Colon (tissue), 2 donors: Measurements from ENCODE around the gene PCK2.

Experiments used
- FAIRE-seq: peaks from 2 replicates; lab custom pipeline; 2012; peaks lifted over from hg19 to GRCh38; lab: Jason Lieb, UNC
- donor health status: control.
- donor health status: control.

Gene PCK2

DNA sequence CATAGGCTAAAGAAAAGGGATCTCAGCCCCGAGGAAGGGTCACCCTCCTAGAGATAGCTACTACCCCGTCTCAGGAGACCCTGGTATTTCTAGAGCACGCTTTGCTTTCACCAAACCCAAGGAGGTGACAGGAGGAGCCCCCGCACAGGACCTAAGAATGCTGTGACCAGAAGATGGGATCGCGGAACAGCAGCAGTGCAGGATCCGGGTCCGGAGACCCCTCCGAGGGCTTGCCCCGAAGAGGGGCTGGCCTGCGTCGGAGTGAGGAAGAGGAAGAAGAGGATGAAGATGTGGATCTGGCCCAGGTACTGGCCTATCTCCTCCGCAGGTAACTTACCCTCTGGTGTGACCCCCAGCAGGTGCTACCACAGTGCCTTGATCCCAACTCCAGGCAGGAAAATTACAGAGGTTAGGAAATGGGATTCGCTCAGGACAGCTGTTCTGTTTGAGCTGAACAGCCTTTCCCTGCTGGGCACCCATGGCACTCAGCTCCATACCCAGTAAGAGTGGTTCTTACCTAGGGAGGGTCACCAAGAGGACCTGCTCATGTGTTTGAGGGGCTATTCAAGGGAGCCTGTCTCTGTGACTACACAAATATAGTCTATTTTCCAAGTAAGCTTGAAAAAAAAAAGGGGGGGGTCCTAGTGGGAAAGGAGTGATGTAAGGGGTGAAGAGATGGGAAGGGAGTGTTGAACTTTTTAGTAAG is 21.5 kb downstream of the PCK2 start:
- FAIRE-seq, result no peak

DNA sequence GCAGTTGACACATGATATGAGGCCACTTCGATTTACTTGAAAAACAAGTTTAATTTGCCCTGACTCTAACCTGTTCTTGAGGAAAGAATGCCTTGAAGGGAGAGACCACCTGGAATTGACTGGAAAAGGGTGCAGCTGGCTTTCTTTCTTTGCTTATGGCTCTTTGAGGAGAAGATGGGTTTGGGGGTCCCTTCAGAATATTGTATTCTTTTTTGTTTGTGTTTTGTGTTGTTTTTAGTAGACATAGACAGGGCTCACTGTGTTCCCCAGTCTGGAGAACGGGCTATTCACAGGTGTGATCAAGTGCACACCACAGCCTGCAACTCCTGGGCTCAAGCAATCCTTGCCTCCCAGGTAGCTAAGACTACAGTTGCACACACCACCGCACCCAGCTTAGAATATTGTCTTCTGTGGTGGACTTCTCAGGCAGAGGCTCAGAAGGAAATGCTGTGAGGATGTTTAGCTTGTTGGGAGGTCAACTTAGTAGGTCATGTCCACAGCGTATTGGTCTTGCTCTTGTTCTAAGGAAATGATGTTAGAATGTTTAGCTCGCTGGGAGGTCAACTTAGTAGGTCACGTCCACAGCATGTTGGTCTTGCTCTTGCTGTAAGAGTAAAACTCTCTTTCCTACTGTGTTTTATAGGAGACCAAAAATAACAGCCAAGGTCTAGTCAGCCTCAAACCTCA is 22.2 kb downstream of the PCK2 start:
- no peak for FAIRE-seq

DNA sequence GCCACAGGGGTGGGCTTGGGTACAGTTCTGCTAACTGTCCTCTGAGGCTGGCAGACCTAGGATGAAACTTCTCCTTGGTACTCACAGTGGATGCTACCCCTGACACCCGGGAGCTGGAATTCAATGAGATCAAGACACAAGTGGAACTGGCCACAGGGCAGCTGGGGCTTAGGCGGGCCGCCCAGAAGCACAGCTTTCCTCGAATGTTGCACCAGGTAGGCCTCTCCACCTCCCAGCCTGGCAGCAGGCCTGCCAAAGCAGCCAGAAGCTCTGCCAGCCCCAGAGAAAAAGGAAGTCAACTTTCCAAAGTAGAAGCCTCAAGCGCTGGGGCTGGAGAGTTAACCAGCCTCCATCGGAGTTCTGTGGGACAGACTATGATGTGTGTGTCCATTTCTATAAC is 23.1 kb downstream of the PCK2 start:
- no peak for FAIRE-seq

DNA sequence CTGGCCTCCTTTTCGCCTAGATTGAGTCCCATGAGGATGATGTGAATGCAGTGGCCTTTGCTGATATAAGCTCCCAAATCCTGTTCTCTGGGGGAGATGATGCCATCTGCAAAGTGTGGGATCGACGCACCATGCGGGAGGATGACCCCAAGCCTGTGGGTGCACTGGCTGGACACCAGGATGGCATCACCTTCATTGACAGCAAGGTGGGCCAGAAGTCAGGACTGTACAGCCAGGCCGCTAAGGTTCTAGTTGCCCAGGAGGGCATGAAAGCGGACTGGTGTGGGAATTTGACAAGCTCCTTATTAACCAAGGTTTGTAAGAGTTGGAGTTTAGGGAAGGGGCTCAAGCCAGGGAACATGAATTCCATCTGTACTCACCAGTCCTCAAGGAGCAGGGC is 25.6 kb downstream of the PCK2 start:
- no peak for FAIRE-seq

DNA sequence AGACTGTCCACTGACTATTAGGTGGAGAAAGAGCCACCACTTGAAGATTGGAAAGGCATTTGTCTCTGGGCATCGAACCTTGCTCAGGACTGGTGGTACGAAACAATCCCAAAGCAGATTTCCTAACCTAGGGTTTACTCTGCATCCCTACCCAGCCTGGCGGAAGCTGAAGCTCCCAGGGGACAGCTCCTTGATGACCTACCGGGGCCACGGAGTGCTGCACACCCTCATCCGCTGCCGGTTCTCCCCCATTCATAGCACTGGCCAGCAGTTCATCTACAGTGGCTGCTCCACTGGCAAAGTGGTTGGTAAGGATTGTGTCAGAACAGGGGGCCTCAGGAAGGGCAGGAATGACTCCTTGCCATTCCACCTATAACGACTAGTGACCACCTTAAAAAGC is 27.1 kb downstream of the PCK2 start:
- FAIRE-seq, result no peak

DNA sequence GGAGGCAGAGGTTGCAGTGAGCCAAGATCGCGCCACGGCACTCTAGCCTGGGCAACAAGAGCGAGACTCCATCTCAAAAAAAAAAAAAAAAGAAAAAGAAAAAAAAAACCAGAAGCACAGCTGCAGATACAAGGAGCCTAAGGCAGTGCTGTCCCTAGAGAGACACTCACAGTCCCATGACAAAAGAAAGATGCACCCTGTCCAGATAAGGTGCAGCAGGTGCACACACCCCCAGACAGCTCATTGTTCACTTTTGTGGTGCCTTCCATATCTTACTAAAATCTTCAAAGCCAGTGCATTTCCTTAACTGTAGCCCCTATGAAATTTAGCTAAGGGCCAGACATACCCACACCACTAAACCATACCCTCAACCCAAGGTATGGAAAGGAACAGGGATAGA is 28.3 kb downstream of the PCK2 start:
- no peak for FAIRE-seq

DNA sequence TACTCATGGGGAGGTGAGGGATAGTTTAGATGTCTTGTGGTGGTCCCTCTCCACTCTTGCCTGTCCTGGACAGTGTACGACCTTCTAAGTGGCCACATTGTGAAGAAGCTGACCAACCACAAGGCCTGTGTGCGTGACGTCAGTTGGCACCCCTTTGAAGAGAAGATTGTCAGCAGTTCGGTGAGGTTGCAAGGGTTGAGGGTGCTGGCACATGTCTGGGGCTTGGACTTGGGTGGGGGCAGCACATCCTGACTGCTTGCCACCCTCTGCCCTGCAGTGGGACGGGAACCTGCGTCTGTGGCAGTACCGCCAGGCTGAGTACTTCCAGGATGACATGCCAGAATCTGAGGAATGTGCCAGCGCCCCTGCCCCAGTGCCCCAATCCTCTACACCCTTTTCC is 28.8 kb downstream of the PCK2 start:
- FAIRE-seq, result no peak

DNA sequence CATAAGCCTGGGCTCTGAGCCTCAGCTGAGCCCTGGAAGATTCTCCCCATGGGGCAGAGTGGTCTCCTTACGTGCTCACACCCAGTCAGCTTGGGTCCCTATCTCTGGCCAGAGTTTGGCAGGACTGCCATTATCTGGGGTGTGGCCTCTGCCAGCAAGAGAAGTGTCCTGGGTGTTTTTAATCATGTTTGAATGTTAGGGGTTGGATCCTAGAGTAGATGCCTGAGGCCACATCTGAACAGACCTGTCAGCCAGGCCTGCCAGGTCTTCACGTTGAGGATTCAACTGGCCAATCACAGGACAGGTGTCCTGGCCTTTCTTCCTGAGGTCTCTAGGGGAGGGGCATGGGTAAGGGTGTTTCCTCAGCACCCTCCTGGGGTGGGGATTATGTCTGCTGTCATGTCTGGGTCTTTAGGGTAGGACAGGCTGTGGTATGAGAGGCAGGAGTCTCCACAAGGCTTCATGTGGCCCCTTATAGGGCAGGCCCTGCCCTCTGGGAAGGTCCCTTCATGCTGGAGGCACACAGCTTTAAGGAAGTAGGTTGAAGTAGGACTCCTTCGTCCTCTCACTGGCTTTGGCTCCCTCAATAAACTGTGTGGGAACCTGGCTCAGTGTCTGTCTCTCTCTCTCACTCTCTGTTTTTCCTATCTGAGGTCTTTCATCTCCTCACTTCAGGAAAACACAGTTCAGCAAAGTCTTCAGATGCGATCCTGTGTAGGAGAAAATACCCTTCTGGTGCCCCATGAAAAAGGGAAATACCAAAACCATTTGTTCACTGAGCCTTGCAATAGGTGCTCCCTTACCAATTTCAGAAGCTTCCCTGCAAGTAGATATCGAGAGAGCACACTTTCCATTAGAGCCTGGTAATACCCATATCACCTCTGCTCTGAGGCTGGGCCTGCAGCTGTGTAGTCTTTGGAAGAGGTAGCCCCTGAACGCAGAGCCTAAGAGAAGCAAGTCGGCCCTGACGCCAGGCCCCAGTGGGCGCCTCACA is 29.6 kb downstream of the PCK2 start:
- no peak for FAIRE-seq

DNA sequence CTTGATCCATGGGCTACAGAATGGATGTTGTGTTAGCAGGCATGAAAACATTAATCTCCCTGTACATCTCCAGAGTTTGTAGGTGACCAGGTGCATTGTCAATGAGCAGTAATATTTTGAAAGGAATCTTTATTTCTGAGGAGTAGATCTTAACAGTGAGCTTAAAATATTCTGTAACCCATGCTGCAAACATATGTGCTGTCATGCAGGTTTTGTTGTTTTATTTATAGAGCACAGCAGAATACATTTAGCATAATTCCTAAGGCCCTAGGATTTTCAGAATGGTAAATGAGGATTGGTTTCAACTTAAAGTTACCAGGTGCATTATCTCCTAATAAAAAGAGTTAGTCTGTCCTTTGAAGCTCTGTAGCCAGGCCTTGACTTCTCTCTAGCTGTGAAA is 32.8 kb downstream of the PCK2 start:
- FAIRE-seq, result no peak

DNA sequence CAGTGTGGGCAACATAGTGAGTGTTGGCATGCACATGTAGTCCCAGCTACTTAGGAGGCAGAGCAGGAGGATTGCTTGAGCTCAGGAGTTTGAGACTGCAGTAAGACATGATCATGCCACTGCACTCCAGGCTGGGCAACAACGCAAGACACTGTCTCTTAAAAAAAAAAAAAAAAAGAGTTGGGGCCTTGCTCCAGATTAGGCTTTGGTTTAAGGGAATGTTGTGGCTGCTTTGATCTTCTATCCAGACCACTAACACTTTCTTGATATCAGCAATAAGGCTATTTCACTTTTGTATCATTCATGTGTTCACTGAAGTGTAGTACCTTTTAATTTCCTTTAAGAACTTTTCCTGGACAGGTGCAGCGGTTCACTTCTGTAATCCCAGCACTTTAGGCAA is 33.6 kb downstream of the PCK2 start:
- no peak for FAIRE-seq

DNA sequence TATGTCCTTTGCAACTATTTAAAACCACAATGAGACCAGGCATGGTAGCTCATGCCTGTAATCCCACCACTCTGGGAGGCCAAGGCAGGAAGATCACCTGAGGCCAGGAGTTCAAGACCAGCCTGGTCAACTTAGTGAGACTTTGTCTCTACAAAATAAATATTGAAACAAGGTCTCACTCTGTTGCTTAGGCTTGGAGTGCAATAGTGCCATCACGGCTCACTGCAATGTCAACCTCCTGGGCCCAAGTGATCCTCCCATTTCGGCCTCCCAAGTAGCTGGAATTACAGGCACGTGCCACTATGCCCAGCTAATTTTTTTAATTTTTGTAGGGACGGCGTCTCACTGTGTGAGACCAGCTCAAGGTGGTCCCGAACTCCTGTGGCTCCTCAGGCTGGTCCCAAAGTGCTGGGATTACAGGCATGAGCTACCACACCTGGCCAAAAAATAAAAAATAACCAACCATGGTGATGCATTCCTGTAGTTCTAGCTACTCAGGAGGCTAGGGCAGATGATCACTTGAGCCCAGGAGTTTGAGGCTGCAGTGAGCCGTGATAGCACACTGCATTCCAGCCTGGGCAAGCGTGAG is 35.4 kb downstream of the PCK2 start:
- FAIRE-seq, result no peak

DNA sequence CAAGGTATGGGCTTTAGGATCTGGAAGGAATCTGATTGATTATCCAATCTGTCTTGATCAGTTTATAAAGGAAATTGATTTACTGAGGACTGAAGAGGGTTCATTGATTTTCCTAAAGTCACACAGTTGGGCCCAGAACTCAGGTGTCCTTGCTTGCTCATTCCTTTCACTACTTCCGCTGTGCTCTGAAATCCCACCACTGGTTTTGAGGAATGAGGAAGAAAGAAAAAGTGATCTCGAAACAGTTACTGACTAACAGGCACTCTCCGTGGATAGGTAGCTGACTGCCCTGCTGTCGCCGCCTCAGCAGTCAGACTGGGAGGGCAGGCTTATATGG is 36.2 kb downstream of the PCK2 start, which contains the start of gene FITM1:
Gene FITM1 (plus strand): TSS at position 280 of the 337 bp plus-strand sequence. CDS start 905 bp downstream, outside the sequence.
- FAIRE-seq, result no peak

DNA sequence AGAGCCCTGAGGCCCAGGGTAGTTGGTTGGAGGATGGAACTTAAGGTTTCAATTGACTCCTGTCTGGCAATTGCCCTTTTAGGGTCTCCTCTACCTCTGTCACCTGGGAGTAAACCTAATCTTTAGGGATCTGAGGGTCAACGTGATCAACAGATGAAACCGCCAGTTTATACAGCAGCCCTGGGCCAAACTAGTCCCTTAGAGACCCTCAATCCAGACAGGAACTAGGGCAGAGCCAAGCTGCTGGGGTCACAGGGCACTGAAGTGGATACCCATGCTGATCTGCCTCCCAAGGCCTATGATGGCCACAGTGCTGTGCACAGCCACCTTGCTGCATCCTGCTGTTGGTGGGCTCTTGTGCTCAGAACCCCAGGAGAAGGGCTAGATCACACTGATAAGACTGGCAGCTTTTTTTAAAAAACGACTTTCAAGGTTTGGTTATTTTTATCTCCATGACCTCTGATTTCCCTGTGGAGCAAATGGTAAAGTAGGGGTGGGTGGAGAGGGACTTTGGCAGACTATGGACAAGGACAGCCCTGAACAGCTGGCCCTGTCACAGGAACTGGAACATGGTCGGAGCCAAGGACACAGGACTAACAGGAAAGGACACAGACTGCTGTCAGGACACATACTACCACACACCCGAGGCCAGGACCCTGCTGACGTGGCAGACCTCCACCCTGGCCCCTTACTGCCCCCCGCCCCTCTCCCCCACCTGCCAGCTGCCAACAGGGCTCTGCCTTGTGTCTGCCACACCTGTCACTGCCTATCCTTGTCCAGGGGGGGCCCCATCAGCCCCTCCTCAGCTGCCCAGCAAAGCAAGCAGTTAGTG is 36.8 kb downstream of the PCK2 start:
- FAIRE-seq, result no peak

DNA sequence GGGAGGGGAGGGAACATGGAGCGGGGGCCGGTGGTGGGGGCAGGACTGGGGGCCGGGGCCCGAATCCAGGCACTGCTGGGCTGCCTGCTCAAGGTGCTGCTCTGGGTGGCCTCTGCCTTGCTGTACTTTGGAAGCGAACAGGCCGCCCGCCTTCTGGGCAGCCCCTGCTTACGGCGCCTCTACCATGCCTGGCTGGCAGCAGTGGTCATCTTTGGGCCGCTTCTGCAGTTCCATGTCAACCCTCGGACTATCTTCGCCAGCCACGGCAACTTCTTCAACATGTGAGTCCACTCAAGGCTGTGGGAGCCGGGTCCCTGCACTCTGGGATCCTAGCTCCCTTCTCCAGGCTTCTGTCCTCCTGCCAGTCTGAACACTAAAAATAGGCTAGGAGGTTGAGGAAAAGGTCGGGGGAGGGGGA is 37.4 kb downstream of the PCK2 start:
- FAIRE-seq, result no peak

DNA sequence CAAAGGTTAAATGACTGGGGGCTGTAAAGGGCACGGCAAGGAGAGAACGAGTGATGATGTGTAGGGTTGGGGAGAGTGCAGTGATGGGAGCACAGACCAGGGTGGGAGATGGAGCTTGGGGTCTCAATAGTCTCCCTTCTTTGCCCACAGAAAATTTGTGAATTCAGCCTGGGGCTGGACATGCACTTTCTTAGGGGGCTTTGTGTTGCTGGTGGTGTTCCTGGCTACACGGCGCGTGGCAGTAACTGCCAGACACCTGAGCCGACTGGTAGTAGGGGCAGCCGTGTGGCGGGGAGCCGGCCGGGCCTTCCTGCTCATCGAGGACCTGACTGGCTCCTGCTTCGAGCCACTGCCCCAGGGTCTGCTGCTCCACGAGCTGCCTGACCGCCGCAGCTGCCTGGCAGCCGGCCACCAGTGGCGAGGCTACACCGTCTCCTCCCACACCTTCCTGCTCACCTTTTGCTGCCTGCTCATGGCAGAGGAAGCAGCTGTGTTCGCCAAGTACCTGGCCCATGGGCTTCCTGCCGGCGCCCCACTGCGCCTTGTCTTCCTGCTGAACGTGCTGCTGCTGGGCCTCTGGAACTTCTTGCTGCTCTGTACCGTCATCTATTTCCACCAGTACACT is 38.1 kb downstream of the PCK2 start:
- FAIRE-seq, result no peak

DNA sequence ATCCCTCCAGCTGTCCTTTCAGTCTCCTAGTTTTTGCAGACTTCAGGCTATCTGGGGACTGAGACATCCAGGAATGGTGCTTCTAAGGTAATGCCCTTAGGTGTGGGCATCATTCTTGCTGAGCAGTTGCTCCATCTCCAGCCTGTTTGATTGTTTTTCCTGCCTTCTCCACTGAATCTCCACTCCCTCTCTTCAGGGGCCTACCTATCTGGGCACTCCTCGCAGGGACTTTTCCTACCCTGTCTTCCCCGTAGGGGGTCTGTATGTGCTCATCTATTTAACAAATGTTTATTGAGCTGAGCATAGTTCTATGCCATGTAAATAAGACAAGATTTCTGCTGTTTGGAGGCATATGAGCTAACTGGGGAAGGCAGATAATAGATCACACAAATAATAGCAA is 38.9 kb downstream of the PCK2 start:
- no peak for FAIRE-seq

DNA sequence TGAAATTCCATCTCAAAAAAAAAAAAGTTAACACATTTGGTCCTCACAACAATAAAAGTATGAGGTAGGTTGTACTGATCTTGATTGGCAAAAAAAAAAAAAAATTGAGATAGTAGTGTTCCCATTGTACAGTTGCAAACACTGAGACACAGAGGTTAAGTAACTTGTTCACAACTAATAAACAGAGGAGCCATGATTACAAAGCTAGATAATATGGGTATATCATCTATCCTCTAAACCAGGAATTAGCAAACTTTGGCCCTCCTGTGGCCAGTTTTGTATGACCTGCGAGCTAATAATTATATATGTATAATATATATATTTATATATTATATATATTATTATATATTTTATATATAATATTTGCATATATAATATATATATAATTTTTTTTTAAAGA is 39.6 kb downstream of the PCK2 start:
- no peak for FAIRE-seq

DNA sequence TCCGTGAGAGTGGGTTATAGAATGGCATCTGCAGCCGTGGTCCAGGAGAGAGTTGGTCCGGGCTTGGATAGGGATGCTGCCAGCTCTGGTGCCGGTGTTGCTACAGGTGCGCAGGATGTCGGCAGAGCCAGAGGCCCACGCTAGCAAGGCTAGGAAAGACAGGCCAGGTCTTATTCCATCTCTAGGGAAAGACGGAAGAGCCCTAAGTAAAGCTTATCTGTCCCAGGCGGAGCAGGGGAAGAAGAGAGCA is 41.4 kb downstream of the PCK2 start:
- FAIRE-seq, result no peak

DNA sequence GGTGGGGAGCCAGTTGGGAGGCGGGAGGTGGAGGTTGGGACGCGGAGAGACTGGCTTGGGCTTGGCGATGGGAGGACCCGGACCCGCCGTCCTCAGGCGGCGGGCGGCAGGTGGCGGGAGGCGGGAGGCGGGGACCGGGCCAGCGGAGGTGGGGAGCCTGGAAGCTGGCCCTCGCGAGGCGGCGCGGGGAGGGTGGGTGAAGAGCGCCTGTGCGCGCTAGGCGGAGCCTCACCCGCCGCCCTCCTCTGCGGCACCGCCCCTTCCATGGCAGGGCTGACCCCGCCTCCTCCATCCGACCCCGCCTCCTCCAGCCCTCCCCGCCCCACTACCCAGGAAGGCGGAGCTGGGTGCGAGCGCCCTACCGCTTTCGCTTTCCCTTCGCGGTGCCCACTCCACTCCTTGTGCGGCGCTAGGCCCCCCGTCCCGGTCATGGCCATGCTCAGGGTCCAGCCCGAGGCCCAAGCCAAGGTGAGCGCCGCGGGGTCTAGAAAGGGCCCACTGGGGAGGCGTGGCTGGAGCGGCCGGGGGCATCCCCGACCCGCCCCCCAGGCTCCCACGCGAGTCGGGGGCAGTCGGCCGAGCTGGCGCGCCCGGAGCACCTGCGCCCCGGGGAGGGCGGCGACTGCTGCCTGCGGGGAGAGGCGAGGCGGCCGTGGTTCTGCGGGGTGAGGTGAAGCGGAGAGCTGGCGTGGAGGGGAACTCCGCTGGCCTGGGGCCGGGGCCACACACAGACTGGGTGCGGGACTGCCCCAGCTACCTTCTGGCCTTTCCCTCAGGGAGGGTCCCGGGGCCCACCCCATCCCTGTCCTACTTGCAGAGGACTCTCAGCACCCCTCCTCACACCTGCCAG is 41.9 kb downstream of the PCK2 start, which contains the start of gene PSME1:
Gene PSME1 (plus strand): TSS at position 361 of the 850 bp plus-strand sequence. CDS start 69 bp downstream, at position 430.
- FAIRE-seq, result no peak
